ENCODE results near the gene NRXN3. TPM values are rescaled to one million over a fixed set of nuclear protein-coding genes. Genes with fewer than 3 reads are reported as not detected.

Gene NRXN3
- total and polyA plus RNA-seq, 2 of the 13 experiments (the other 11 are each of a cell fraction or from before 2014, with no cell fraction given): 0.03 TPM; not detected in 1

GRCh38 chr14:78135450-78135891 lies 34.7 kb upstream of the NRXN3 start (continued):
- TF ChIP-seq THAP11 (CRISPR knock-in tag; IDR thresholded peaks at IDR 0.05): no peak
- no peak for TF ChIP-seq LBX2 (CRISPR knock-in tag; IDR thresholded peaks at IDR 0.05; ENCODE audit: borderline replicate concordance)
- TF ChIP-seq POLR2G (IDR thresholded peaks at IDR 0.05; ENCODE audit: low read depth, low read length): no peak
- no peak for TF ChIP-seq ZSCAN12 (CRISPR knock-in tag; IDR thresholded peaks at IDR 0.05)

GRCh38 chr14:78136695-78137094 lies 33.5 kb upstream of the NRXN3 start:
- no peak overlapping the region for H3K4me3 ChIP-seq (replicated peaks in 1 of 3; ENCODE audit: insufficient read depth in 1 of 3, low read depth in 2 of 3, low read length in 3 of 3)
- no peak overlapping the region for H3K4me2 ChIP-seq (ENCODE audit: low read depth, low read length)
- BruUV-seq (replicated peaks): no TSS peak
- H3K4me1 ChIP-seq (ENCODE audit: insufficient read depth, low read length): no peaks in the 10 kb centered on the region
- ATAC-seq (no peak), FAIRE-seq (no peak), DNase-seq (ENCODE audit: low spot score) (no peak)
- TF ChIP-seq ZNF503 (CRISPR knock-in tag; IDR thresholded peaks at IDR 0.05) (no peak), PATZ1 (CRISPR knock-in tag; IDR thresholded peaks at IDR 0.05) (no peak)
- no peak overlapping the region for H3K9ac ChIP-seq (ENCODE audit: insufficient read depth, low read depth, low read length)
- no peaks in the 10 kb centered on the region for H4K20me1 ChIP-seq (ENCODE audit: insufficient read depth, low read length)
- H3K9me3 ChIP-seq (ENCODE audit: low read length): no peaks in the 10 kb centered on the region
- in situ Hi-C loops (cut with HindIII; ENCODE audit: extremely low pct_ligation_motif_present, low pct_unique_long_range_greater_than_20kb): no loop called here
- H3K36me3 ChIP-seq (replicated peaks in 1 of 2; ENCODE audit: control insufficient read depth in 1 of 2, insufficient read depth in 2 of 2, low read length in 2 of 2): no peaks in the 10 kb centered on the region
- H3K27me3 ChIP-seq (ENCODE audit: control insufficient read depth in 1 of 2, insufficient read depth in 2 of 2, low read length in 2 of 2): no peaks in the 10 kb centered on the region; a peak in 1 of 5 replicates
- intact Hi-C loops (cut with micrococcal nuclease; ENCODE audit: unreplicated experiment): no loop called here
- no peaks in the 10 kb centered on the region for H3K79me2 ChIP-seq (ENCODE audit: insufficient read depth, low read length)
- WGBS (ENCODE audit: low lambda C conversion rate): 4% methylated on average over 4 of the region's 4 CpGs
- H2AFZ ChIP-seq (ENCODE audit: low read length): no peak overlapping the region
- CTCF ChIA-PET (ENCODE audit: low intra/inter-chr PET ratio, low total read pairs): no interaction called here
- H3K27ac ChIP-seq (ENCODE audit: extremely low read length, insufficient read depth, low read length): no peak overlapping the region
- POLR2A ChIA-PET: no interaction called here

All from HepG2 (cell line).